H1 (cell line): Measurements from ENCODE around the gene SYNDIG1. TPM values are rescaled to one million over a fixed set of nuclear protein-coding genes. Genes with fewer than 3 reads are reported as not detected.

Experiments
- CHD7 ChIP-seq: fragments of 300-600 bp; sonication (generic); IDR thresholded peaks from 2 replicates; pipeline ENCODE4 v1.7.1; 2012; ENCODE audit warnings: low read length, moderate library complexity, mild to moderate bottlenecking, inconsistent platforms; ENCODE audit not compliant: insufficient replicate concordance
- polyA plus RNA-seq, 7 experiments: library from polyadenylated mRNA; depleted of rRNA in 3 of 7; stranded (reverse) in 5 of 7; unstranded in 2 of 7; fragments of >200 nt in 5 of 7; fragments of 200-250 nt in 2 of 7; gene quantifications; 1 replicate in 5 of 7; 2 replicates in 1 of 7; 4 replicates in 1 of 7; pipeline versions ENCODE4 v1.2.1 to v1.2.3, GENCODE V29; 2011 to 2013; ENCODE audit warnings: missing spikeins in 2 of 7, mixed read lengths in 2 of 7
- total RNA-seq: library from RNA; stranded (reverse); fragmentation: NEBNext Ultra II Directional; extraction: Animal tissue kit (Norgen Biotek cat#: 25700); gene quantifications from 2 replicates; pipeline ENCODE4 v1.2.1, GENCODE V29; 2021

Gene SYNDIG1
- total and polyA plus RNA-seq, 2 of the 8 experiments (the other 6 are each of a cell fraction or from before 2014, with no cell fraction given), result 6.5 to 7.8 TPM

DNA sequence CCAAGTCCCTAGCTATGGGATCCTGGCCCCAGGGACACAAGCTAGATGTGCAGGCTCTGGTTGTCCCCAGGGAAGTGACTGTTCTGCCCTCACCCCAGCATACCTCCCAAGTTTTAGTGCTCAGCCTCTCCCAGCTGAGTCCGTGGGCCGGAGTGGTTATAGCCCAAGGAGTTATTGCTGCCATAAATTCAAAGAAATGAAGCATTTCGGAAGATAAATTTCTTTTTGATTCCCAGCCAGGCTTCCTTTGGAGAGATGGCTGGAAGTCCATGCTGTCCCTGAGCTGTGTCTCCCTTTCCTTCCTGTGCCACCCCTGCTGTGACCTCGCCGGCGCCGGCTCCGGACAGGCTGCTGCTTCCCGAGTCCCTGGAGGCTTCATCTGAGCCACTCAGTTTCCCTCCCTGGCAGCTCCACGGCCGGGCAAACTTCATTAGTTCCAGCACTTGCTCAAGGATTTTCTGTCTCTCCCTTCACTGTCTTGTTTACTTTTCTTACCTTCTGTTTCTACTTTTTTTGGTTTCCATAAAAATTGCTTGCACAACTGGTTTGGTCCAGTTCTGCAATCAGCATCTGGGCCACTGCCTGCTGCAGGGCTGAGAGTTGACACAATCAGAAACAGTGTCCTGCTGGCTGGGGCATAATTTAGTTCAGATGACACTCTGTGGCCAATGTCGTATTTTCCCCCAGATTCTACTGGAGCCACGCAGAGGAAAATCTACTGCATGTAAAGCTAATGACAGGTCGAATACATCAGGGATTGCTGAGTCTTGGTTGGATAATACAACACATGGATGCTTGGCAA lies 225.5 kb downstream of the SYNDIG1 start (continued):
- no peak for TF ChIP-seq CHD7
